Fibroblast of lung (primary cell): Measurements from ENCODE around the gene LSS. TPM values are rescaled to one million over a fixed set of nuclear protein-coding genes. Genes with fewer than 3 reads are reported as not detected.

Experiments used
- DNase-seq, 2 donors: peaks; one replicate each; pipeline versions ENCODE4 v3.0.0 to v3.0.0-alpha.2; 2010; ENCODE audit warnings: low read depth in 2 of 2
- H2AFZ ChIP-seq: 2 replicates; pipeline ENCODE4 v1.5.1; 2012; ENCODE audit warnings: low read length, control low read depth, inconsistent platforms
- H3K27ac ChIP-seq: 2 replicates; pipeline ENCODE4 v1.5.1; 2011; ENCODE audit warnings: low read length, control low read depth; ENCODE audit not compliant: insufficient read depth
- H3K27me3 ChIP-seq: 2 replicates; pipeline ENCODE4 v1.5.1; 2011; ENCODE audit warnings: mild to moderate bottlenecking, low read length; ENCODE audit not compliant: control insufficient read depth, insufficient read depth
- H3K36me3 ChIP-seq: 2 replicates; pipeline ENCODE4 v1.5.1; 2011; ENCODE audit warnings: low read length; ENCODE audit not compliant: control insufficient read depth, insufficient read depth
- H3K4me1 ChIP-seq: 2 replicates; pipeline ENCODE4 v1.5.1; 2011; ENCODE audit warnings: low read length; ENCODE audit not compliant: control insufficient read depth, insufficient read depth; ENCODE audit errors: extremely low read depth
- H3K4me2 ChIP-seq: 2 replicates; pipeline ENCODE4 v1.5.1; 2011; ENCODE audit warnings: low read length, control low read depth; ENCODE audit not compliant: insufficient read depth; ENCODE audit errors: extremely low read depth
- H3K4me3 ChIP-seq, 4 experiments: fragments of 200-600 bp in 1 of 4; sonication (generic) in 1 of 4; replicated peaks in 1 of 4; 2 replicates each; pipeline ENCODE4 v1.5.1; 2011 to 2016; ENCODE audit warnings: low read length in 4 of 4, low read depth in 3 of 4, mild to moderate bottlenecking in 3 of 4, control low read depth in 2 of 4, inconsistent platforms in 1 of 4, mixed read lengths in 1 of 4; ENCODE audit not compliant: insufficient read depth in 1 of 4; ENCODE audit errors: control extremely low read depth in 1 of 4
- H3K79me2 ChIP-seq: 2 replicates; pipeline ENCODE4 v1.5.1; 2012; ENCODE audit warnings: mild to moderate bottlenecking, low read length, inconsistent platforms; ENCODE audit not compliant: control insufficient read depth, insufficient read depth
- H3K9ac ChIP-seq: 2 replicates; pipeline ENCODE4 v1.5.1; 2011; ENCODE audit warnings: mild to moderate bottlenecking, low read length, control low read depth; ENCODE audit not compliant: insufficient read depth
- H3K9me3 ChIP-seq: 2 replicates; pipeline ENCODE4 v1.5.1; 2012; ENCODE audit warnings: low read depth, low read length; ENCODE audit not compliant: control insufficient read depth, insufficient read depth
- H4K20me1 ChIP-seq: 2 replicates; pipeline ENCODE4 v1.5.1; 2011; ENCODE audit warnings: low read length; ENCODE audit not compliant: control insufficient read depth, insufficient read depth; ENCODE audit errors: extremely low read depth
- EZH2 ChIP-seq: IDR thresholded peaks from 2 replicates; pipeline ENCODE4 v1.5.1; 2012; ENCODE audit warnings: low read length, control low read depth, mild to moderate bottlenecking; ENCODE audit errors: missing control alignments
- polyA plus RNA-seq, 2 donors: library from polyadenylated mRNA; depleted of rRNA in 1 of 2; stranded (reverse) in 1 of 2; unstranded in 1 of 2; fragments of >200 nt; gene quantifications; 2 replicates each; pipeline ENCODE4 v1.2.1, GENCODE V29; 2011 to 2012; ENCODE audit warnings: missing spikeins in 1 of 2
- total RNA-seq: library from RNA; depleted of rRNA; stranded (reverse); fragments of >200 nt; gene quantifications from 2 replicates; pipeline ENCODE4 v1.2.1, GENCODE V29; 2014
- TF ChIP-seq, protein P1 (sequence below), 2 donors: IDR thresholded peaks in 1 of 2; conservative IDR thresholded peaks in 1 of 2; 1 replicate in 1 of 2; 2 replicates in 1 of 2; pipeline ENCODE4 v1.5.1; 2011 to 2012; ENCODE audit warnings: low read length in 2 of 2, control low read depth in 1 of 2, inconsistent platforms in 1 of 2, low read depth in 1 of 2, mild to moderate bottlenecking in 1 of 2

LSS gene
- total and polyA plus RNA-seq, 2 donors (not counting 1 experiment from before 2014, with no cell fraction given), result 97.6 to 252 TPM

DNA sequence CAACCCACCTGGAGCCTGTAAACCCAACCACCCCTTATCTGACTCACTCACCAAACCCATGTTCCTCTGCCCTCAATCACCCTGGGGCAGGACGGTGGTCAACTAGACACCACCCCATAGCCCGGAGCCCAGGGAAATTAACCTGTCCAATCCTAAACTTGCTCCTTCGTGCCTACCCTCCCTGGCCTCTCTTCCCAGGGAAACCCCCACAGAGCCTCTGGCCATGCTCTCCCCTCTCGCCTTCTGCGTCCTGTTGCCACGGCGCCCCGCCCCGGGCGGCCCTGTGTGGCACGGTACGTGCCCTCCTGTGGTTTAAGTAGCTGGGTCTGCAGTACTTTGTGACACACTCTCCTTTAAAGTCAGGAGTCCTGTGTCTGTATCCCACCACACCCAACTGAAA, 69.2 kb downstream of the LSS start:
- Histone ChIP-seq H4K20me1 (no peaks in the 10 kb centered on the region), H3K79me2 (no peaks in the 10 kb centered on the region), H2AFZ (no peak overlapping the region), H3K9ac (no peak overlapping the region), H3K4me2 (no peak overlapping the region), H3K4me3 (no peak overlapping the region), H3K36me3 (no peaks in the 10 kb centered on the region), H3K27me3 (no peaks in the 10 kb centered on the region), H3K27ac (no peak overlapping the region), H3K9me3 (no peaks in the 10 kb centered on the region), H3K4me1 (no peaks in the 10 kb centered on the region)
- no peak for DNase-seq
- TF ChIP-seq EZH2, result no peak
- TF ChIP-seq, protein P1, sequence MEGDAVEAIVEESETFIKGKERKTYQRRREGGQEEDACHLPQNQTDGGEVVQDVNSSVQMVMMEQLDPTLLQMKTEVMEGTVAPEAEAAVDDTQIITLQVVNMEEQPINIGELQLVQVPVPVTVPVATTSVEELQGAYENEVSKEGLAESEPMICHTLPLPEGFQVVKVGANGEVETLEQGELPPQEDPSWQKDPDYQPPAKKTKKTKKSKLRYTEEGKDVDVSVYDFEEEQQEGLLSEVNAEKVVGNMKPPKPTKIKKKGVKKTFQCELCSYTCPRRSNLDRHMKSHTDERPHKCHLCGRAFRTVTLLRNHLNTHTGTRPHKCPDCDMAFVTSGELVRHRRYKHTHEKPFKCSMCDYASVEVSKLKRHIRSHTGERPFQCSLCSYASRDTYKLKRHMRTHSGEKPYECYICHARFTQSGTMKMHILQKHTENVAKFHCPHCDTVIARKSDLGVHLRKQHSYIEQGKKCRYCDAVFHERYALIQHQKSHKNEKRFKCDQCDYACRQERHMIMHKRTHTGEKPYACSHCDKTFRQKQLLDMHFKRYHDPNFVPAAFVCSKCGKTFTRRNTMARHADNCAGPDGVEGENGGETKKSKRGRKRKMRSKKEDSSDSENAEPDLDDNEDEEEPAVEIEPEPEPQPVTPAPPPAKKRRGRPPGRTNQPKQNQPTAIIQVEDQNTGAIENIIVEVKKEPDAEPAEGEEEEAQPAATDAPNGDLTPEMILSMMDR (conservative IDR thresholded peaks at IDR 0.05 in 1 of 2, IDR thresholded peaks at IDR 0.05 in 1 of 2; ENCODE audit: low read depth in 1 of 2, low read length in 2 of 2), result no peak

DNA sequence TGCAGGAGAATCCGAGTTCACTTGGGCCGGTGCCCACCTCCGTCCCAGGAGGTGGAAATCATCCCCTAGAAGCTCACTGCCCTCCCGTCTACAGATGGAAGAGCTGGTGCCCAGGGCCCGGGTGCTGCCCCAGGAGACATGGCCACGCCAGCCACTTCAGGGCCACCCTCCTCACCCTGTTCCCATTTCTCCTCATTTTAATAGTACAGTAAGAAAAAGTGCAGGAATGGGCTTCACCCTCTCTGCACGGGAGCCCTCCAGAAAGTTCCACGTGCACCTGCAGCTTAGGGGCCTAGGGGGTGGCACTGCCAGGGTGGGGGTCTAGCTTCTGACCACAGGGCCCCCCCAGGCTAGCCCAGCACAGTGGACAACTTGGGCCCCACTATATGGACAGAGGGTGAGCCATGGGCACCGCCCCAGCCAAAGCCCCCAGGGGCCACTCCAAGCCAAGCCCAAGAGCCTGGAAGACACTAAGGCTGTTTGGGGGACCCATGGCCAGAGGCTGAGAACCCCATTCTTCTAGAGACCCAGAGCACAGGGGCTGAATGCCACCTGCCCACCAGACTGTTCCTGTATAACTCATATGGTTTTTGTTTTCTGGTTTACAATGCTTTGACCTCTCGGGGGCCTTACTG, 69.8 kb downstream of the LSS start:
- no peaks in the 10 kb centered on the region for H3K79me2 ChIP-seq
- H3K27ac ChIP-seq, result no peak overlapping the region
- no peak overlapping the region for H2AFZ ChIP-seq
- no peak for DNase-seq
- TF ChIP-seq EZH2, result no peak
- TF ChIP-seq, protein P1 (conservative IDR thresholded peaks at IDR 0.05 in 1 of 2, IDR thresholded peaks at IDR 0.05 in 1 of 2; ENCODE audit: low read depth in 1 of 2, low read length in 2 of 2), result no peak
- H3K9me3 ChIP-seq, result no peaks in the 10 kb centered on the region
- no peak overlapping the region for H3K4me3 ChIP-seq
- H3K4me1 ChIP-seq, result no peaks in the 10 kb centered on the region
- H3K27me3 ChIP-seq, result no peaks in the 10 kb centered on the region
- H3K9ac ChIP-seq, result no peak overlapping the region
- H3K4me2 ChIP-seq, result no peak overlapping the region
- no peaks in the 10 kb centered on the region for H4K20me1 ChIP-seq
- H3K36me3 ChIP-seq, result no peaks in the 10 kb centered on the region

DNA sequence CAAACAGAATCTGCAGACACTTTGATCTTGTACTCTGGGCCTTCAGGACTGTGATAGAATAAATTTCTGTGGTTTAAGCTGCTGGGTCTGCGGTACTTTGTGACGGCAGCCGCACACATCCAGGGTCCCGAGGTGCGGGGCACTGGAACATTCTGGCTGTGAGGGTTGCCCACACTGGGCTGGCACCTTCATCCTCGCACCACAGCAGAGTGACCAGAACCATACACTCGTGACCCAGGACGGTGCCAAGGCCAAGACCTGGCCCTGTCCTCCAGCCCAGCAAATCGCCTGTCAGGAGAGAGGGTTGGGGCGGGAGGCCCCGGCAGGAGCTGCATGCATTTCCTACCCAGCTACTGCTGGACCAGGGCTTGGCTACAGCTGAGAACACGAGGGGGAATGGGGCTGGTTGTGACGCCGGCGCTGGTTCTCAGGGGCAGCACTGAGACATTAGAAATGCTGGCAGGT, 70.6 kb downstream of the LSS start:
- no peaks in the 10 kb centered on the region for H4K20me1 ChIP-seq
- no peak overlapping the region for H3K4me2 ChIP-seq
- DNase-seq, result no peak
- no peak overlapping the region for H3K9ac ChIP-seq
- no peak overlapping the region for H2AFZ ChIP-seq
- H3K4me3 ChIP-seq, result no peak overlapping the region
- H3K36me3 ChIP-seq, result no peaks in the 10 kb centered on the region
- no peaks in the 10 kb centered on the region for H3K9me3 ChIP-seq
- H3K79me2 ChIP-seq, result no peaks in the 10 kb centered on the region
- no peak overlapping the region for H3K27ac ChIP-seq
- no peaks in the 10 kb centered on the region for H3K27me3 ChIP-seq
- peaks cover 2% of the 10 kb centered on the region for H3K4me1 ChIP-seq
- no peak for TF ChIP-seq EZH2
- TF ChIP-seq, protein P1 (conservative IDR thresholded peaks at IDR 0.05 in 1 of 2, IDR thresholded peaks at IDR 0.05 in 1 of 2; ENCODE audit: low read depth in 1 of 2, low read length in 2 of 2), result no peak
